Fibroblast of the aortic adventitia (primary cell): Measurements from ENCODE around the gene DPP7. TPM values are rescaled to one million over a fixed set of nuclear protein-coding genes. Genes with fewer than 3 reads are reported as not detected.

Source experiments
- DNase-seq: peaks from one replicate; pipeline ENCODE4 v3.0.0-alpha.2; 2010; ENCODE audit warnings: low read depth
- H3K4me3 ChIP-seq: 2 replicates; pipeline ENCODE4 v1.5.1; 2011; ENCODE audit warnings: low read depth, mild to moderate bottlenecking, control low read depth, low read length, moderate library complexity
- total RNA-seq: library from RNA; depleted of rRNA; stranded (reverse); fragments of >200 nt; gene quantifications from 2 replicates; pipeline ENCODE4 v1.2.3, GENCODE V29; 2012; ENCODE audit warnings: low replicate concordance
- TF ChIP-seq, protein P1 (sequence below): IDR thresholded peaks from 2 replicates; pipeline ENCODE4 v1.5.1; 2011; ENCODE audit warnings: mild to moderate bottlenecking, low read length, control low read depth, inconsistent platforms; ENCODE audit not compliant: insufficient read depth

The DPP7 gene
- total RNA-seq, 1 donor: 69.5 TPM

DNA sequence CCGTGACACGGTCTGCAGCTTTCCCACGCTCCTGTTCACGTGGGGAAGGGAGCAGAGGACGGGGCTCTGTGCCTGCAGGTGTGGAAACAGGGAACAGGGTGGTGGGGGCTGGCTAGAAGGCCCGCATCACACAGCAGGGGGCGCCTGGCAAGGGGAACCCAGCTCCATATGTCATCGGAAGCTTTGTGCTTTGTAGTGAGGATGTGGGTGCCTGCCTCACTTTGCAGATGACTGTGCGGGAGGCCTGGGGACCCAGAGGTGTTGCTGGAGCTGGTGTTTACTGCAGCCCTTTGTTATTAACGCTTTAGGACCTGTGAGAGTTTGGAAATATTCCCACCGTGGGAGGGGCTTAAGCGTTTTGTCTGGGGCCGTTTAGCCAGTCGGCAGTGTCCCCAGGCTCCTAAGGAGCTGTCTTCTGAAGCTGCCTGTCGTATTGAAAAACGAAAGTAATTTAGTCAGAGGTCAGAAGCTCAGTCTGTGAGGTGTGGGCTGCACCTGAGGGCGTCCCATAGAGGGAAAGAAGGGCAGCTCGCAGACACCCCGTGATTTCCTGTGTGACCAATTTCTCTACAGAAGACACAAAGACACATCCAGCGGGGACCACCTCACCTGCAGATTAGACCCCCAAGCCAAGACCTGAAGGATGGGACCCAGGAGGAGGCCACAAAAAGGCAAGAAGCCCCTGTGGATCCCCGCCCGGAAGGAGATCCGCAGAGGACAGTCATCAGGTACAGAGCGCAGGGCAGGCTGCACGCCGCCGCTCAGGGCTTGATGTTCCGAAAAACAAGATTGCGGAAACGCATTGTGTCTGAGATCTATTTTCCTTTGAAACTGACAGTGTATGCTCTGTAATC is 18.6 kb downstream of the DPP7 start:
- TF ChIP-seq, protein P1, sequence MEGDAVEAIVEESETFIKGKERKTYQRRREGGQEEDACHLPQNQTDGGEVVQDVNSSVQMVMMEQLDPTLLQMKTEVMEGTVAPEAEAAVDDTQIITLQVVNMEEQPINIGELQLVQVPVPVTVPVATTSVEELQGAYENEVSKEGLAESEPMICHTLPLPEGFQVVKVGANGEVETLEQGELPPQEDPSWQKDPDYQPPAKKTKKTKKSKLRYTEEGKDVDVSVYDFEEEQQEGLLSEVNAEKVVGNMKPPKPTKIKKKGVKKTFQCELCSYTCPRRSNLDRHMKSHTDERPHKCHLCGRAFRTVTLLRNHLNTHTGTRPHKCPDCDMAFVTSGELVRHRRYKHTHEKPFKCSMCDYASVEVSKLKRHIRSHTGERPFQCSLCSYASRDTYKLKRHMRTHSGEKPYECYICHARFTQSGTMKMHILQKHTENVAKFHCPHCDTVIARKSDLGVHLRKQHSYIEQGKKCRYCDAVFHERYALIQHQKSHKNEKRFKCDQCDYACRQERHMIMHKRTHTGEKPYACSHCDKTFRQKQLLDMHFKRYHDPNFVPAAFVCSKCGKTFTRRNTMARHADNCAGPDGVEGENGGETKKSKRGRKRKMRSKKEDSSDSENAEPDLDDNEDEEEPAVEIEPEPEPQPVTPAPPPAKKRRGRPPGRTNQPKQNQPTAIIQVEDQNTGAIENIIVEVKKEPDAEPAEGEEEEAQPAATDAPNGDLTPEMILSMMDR: no peak
- no peak for DNase-seq
- H3K4me3 ChIP-seq: no peak overlapping the region

DNA sequence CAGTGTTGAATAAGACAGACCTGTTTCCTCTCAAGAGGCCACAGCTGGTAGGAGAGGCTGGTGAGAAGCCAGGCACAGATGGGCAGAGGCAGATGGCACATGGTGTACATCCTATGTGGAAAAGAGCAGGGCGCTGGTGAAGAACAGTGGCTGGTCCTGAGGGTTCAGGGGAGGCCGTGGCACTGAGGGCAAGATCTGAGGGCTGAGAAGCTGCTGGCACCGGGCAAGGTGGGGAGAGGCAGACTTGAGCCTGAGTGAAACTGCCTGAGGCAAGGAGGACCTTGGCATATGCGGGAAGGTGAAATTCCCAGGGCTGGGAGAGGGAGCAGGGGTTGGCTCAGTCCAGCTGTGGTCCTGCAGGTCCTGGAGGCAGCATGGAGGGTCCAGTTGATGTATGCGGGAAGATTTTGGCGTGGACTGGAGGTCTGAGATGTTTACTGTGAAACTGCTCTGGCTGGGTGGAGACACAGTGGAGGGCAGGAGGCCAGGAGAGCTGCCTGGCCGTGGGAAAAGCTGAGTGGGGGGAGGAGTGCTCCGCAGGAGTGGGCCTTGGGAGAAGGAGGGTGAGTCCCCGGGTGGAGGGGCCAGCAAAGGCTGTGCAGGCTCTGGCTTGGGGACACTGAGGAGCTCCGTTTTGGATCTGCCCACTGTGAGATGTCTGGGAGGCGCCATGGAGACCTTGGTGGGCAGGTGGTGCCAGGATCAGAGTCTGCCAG is 25.1 kb downstream of the DPP7 start:
- no peak overlapping the region for H3K4me3 ChIP-seq
- TF ChIP-seq, protein P1: no peak
- no peak for DNase-seq

DNA sequence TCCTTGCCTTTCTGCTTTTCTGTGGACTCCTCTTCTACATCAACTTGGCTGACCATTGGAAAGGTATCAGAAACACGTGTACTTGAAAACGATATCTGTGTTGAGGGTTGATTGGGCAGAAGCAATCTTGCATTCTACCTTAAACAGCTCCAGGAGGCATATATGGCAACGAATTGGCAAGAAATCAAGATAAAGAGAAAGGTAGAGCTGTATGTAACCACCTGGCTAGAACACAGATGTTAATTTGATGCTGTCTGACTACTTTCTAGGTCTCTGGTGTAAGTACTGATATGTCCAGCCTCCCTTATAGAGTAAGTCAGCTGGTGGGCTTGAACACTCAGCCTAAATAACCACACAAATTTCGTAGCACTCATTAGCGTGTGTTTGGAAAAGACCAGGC is 26.4 kb downstream of the DPP7 start:
- H3K4me3 ChIP-seq: peak overlapping the region; percentile 76
- TF ChIP-seq, protein P1: no peak
- DNase-seq: no peak

DNA sequence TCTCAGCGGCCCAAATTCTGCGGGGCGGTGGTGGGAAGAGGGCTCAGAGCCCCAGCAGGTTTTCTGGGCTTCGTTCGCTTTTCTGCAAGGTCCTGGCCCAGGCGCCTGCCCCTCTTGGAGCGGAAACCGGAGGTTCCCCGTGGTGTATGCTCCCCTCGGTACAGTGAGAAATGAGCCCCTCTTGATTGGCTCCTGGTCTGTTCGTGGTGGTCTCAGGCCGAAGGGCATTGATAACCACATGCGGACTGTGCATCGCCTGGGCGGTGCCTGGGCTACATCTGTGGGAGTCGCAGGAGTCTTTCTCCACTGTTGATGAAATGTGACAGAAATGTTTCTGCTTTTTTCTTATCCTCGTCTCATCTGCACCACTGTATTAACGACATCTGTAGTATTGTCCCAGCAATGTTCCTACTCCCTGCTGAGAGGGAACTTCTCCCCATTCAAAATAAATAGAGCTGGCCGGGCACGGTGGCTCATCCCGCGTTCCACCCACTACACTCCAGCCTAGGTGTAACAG is 27.1 kb downstream of the DPP7 start:
- TF ChIP-seq, protein P1: no peak
- H3K4me3 ChIP-seq: peak overlapping the region; percentile 76
- no peak for DNase-seq

DNA sequence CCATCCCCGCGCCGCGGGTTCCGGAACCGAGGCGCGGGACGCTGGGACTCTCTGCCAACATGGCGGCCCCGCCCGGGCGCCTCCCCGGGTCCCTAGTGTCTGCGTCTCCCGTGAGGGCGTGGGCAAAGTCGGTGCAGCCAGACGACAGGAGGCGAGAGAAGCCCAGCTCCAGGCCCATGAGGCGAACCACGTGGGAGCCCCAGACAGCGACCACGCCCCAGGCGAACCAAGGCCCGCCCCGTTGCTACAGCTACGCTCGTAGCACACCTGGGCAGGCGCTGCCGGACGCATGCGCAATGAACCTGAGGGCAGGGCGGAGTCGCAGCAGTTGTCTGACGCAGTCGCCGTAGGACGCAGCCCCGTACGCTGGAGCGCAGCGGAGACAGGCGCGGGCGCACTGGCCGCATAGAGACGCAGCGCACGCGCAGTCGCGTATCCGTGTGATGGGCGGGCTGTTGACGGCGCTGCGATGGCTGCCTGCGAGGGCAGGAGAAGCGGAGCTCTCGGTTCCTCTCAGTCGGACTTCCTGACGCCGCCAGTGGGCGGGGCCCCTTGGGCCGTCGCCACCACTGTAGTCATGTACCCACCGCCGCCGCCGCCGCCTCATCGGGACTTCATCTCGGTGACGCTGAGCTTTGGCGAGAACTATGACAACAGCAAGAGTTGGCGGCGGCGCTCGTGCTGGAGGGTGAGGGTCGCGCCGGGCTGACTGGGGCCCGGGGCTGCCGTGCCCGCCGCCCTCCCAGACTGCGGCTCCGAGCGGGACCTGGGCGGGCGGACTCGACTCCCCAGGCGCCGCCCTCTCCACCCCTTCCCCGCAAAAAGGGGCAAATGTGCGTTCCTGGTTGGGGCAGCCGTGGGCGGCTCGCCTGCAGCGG is 27.8 kb downstream of the DPP7 start, which contains the start of gene MAN1B1:
Gene MAN1B1, plus strand, starts transcription at position 455 of the 878 bp plus-strand sequence. Its CDS starts 15 bp downstream, at position 470.
- H3K4me3 ChIP-seq: peak within 1 kb of the TSS; percentile 76
- TF ChIP-seq, protein P1: no peak
- peak; percentile 99 for DNase-seq

DNA sequence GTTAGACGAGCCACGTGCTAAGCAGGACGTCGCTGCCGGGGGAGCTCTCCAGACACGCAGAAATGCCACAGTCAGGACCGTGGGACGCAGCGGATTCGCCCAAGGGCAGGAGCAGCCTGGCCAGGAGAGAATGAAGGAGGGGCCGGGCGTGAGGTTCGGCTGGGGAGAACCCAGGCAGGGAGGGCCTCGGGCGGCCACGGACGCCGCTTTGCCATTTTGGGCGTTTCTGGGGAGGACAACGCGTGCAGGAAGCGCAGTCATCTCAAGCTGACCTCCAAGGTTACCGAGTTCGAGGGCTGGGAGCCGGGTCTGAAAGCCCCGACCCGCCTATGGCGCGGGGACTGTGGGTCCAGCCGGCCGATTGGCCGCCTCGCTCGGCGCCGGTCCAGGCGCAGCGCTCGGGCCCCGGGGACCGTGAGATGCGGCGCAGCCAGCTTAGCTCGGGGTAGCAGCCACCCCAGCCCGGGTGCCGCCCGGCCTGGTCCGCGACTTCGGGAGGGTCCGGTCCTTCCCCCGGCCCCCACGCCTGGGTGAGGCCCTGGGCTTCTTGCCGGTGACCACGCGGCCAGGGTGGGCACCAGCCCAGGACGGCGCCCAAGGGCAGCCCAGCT is 28.5 kb downstream of the DPP7 start:
- TF ChIP-seq, protein P1: no peak
- H3K4me3 ChIP-seq: peak overlapping the region; percentile 76
- peak; percentile 39 for DNase-seq
